DND-41 (cell line): ENCODE results near the gene LRRC47.

Source experiments
- CTCF ChIP-seq: IDR thresholded peaks from 2 replicates; pipeline ENCODE4 v1.5.1; 2012; ENCODE audit warnings: borderline replicate concordance, low read length, moderate library complexity, mild to moderate bottlenecking; ENCODE audit not compliant: poor library complexity, severe bottlenecking; ENCODE audit errors: extremely low read depth
- EZH2 ChIP-seq: IDR thresholded peaks from 3 replicates; pipeline ENCODE4 v1.6.1; 2012; ENCODE audit warnings: borderline replicate concordance, low read depth, mild to moderate bottlenecking, moderate library complexity, low read length, inconsistent platforms; ENCODE audit not compliant: severe bottlenecking

GRCh38 chr1:3742439-3743298, 53.6 kb downstream of the LRRC47 start:
- TF ChIP-seq CTCF: no peak
- TF ChIP-seq EZH2: no peak
